Kidney epithelial cell (primary cell): ENCODE data around the gene MAGI1. TPM values are rescaled to one million over a fixed set of nuclear protein-coding genes. Genes with fewer than 3 reads are reported as not detected.

ENCODE experiments used
- DNase-seq: peaks from one replicate; pipeline ENCODE4 v3.0.0-alpha.2; 2010; ENCODE audit warnings: low read depth
- H3K27me3 ChIP-seq: 2 replicates; pipeline ENCODE4 v1.6.0; 2011; ENCODE audit warnings: low read length; ENCODE audit not compliant: control insufficient read depth, insufficient read depth
- H3K36me3 ChIP-seq: 2 replicates; pipeline ENCODE4 v1.5.1; 2011; ENCODE audit warnings: low read length; ENCODE audit not compliant: control insufficient read depth, insufficient read depth
- H3K4me3 ChIP-seq: 2 replicates; pipeline ENCODE4 v1.5.1; 2011; ENCODE audit warnings: low read depth, mild to moderate bottlenecking, control low read depth, low read length
- total RNA-seq: library from RNA; depleted of rRNA; stranded (reverse); fragments of >200 nt; gene quantifications from 2 replicates; pipeline ENCODE4 v1.2.3, GENCODE V29; 2015
- TF ChIP-seq, protein P1 (sequence below): IDR thresholded peaks from 2 replicates; pipeline ENCODE4 v1.5.1; 2011; ENCODE audit warnings: mild to moderate bottlenecking, moderate library complexity, low read length, control low read depth, inconsistent platforms; ENCODE audit not compliant: insufficient read depth, poor library complexity, severe bottlenecking

MAGI1 gene
- total RNA-seq, 1 donor from 2014 or later: 15.8 TPM

- Histone ChIP-seq H3K27me3 (no peaks in the 10 kb centered on the region), H3K36me3 (no peaks in the 10 kb centered on the region), H3K4me3 (no peak overlapping the region)
- no peak for DNase-seq
- TF ChIP-seq, protein P1, sequence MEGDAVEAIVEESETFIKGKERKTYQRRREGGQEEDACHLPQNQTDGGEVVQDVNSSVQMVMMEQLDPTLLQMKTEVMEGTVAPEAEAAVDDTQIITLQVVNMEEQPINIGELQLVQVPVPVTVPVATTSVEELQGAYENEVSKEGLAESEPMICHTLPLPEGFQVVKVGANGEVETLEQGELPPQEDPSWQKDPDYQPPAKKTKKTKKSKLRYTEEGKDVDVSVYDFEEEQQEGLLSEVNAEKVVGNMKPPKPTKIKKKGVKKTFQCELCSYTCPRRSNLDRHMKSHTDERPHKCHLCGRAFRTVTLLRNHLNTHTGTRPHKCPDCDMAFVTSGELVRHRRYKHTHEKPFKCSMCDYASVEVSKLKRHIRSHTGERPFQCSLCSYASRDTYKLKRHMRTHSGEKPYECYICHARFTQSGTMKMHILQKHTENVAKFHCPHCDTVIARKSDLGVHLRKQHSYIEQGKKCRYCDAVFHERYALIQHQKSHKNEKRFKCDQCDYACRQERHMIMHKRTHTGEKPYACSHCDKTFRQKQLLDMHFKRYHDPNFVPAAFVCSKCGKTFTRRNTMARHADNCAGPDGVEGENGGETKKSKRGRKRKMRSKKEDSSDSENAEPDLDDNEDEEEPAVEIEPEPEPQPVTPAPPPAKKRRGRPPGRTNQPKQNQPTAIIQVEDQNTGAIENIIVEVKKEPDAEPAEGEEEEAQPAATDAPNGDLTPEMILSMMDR: no peak
Observed at GRCh38 chr3:65811086-65811761, 227.5 kb downstream of the MAGI1 start.

DNA sequence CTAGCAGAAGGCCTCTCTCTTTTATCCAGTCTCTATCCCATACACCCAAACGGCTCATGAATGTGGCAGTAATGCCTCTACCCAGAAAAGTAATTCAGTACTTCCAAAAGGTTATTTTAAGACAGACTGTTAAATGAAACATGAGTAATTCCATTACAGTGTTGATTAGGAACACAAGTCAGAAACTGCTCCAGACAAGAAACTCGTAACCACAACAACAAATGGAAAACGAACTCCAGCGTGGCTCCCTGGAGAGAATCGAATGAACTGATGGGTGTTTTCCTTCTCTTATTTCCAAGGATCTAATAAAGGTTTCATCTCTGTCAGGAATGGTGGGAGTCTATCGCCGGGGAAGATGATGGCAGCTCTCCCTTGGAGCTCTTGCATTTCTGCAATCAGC is 228.4 kb downstream of the MAGI1 start:
- H3K4me3 ChIP-seq: no peak overlapping the region
- DNase-seq: no peak
- TF ChIP-seq, protein P1: no peak
- no peaks in the 10 kb centered on the region for H3K36me3 ChIP-seq
- H3K27me3 ChIP-seq: no peaks in the 10 kb centered on the region

DNA sequence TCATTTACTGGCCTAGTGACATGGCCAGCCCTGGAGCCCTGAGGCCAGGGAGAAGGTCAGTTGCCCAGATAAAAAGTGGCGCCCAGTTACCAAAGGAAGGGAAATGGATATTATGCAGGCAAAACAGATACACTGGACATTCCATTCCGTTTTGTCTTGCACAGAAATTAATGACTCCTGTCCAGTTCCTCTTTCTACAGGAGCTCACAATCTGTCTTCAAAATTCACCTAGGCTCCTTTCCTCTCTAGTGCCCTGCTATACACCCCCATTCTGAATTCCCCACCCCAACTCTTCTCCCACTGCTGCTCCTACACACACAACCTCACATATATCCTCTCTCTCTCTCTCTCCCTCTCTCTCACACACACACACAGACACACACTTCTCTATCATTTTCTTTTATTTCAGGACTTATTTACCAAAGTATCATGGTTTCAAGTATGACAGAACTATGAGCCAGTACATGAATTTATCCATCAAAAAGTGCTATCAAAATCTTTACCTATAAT is 229.0 kb downstream of the MAGI1 start:
- Histone ChIP-seq H3K36me3 (no peaks in the 10 kb centered on the region), H3K4me3 (no peak overlapping the region), H3K27me3 (no peaks in the 10 kb centered on the region)
- DNase-seq: no peak
- TF ChIP-seq, protein P1: no peak

DNA sequence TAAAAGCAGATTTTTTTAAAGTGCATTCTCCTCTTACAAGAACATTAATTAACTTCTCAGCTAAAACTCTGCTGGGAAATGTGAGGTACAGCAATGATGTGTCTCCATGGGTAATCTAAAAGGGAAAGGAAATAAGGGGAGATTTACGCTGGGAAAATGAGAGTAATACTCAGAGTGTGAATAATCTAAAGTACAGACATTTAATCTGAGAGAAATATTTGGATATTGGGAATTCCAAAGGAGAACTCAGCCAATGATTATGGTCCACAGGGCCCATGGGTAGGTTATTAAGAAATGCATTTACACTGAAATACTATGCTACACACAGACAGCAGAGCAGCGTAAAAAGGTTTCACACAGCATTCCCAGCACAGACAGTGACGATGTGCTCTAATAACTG is 229.9 kb downstream of the MAGI1 start:
- H3K4me3 ChIP-seq: no peak overlapping the region
- H3K36me3 ChIP-seq: no peaks in the 10 kb centered on the region
- DNase-seq: no peak
- TF ChIP-seq, protein P1: no peak
- no peaks in the 10 kb centered on the region for H3K27me3 ChIP-seq

DNA sequence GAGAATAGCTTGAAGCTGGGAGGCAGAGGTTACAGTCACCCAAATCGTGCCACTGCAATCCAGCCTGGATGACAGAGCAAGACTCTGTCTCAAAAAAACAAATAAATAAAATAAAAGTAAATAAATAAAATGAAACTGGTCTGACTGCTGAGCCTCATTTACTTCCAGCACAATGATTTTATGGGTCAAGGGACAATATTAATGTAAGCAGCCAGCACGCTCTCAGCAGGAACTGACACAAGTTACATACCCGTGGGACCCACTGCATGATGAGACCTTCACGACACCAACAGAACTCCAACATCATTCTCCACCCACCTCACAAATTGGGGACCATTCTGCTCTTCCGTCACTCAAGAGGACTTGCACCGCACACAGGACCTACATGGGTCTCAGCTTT is 230.3 kb downstream of the MAGI1 start:
- Histone ChIP-seq H3K27me3 (no peaks in the 10 kb centered on the region), H3K4me3 (no peak overlapping the region), H3K36me3 (no peaks in the 10 kb centered on the region)
- DNase-seq: no peak
- TF ChIP-seq, protein P1: no peak

GRCh38 chr3:65807225-65807624 is 231.5 kb downstream of the MAGI1 start:
- Histone ChIP-seq H3K36me3 (no peaks in the 10 kb centered on the region), H3K4me3 (no peak overlapping the region), H3K27me3 (no peaks in the 10 kb centered on the region)
- TF ChIP-seq, protein P1: no peak
- no peak for DNase-seq
